ENCODE results near the gene BOC.

DNA sequence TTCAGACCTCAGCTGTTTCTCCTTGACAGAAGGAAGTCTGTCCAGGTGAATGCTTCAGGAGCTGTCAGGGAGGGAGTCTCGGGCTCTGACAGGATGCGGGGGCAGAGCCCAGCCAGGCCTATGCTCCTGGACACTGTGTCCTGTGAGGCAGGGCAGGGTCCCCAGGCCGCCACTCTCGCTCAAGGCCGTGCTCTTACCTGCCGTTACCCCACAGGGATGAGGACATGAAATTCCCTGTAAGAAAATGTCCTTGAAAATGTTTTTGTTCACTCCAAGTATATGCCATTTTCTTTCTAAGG, 63.9 kb downstream of the BOC start:
- TF ChIP-seq, protein P1, sequence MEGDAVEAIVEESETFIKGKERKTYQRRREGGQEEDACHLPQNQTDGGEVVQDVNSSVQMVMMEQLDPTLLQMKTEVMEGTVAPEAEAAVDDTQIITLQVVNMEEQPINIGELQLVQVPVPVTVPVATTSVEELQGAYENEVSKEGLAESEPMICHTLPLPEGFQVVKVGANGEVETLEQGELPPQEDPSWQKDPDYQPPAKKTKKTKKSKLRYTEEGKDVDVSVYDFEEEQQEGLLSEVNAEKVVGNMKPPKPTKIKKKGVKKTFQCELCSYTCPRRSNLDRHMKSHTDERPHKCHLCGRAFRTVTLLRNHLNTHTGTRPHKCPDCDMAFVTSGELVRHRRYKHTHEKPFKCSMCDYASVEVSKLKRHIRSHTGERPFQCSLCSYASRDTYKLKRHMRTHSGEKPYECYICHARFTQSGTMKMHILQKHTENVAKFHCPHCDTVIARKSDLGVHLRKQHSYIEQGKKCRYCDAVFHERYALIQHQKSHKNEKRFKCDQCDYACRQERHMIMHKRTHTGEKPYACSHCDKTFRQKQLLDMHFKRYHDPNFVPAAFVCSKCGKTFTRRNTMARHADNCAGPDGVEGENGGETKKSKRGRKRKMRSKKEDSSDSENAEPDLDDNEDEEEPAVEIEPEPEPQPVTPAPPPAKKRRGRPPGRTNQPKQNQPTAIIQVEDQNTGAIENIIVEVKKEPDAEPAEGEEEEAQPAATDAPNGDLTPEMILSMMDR (conservative IDR thresholded peaks at IDR 0.05; ENCODE audit: low read length), result no peak
- no peak for TF ChIP-seq EZH2phosphoT487 (IDR thresholded peaks at IDR 0.05; ENCODE audit: borderline replicate concordance, low read depth, low read length)

Data from OCI-LY7 (cell line).